GM18519 (cell line): ENCODE measurements around the gene ANKS1B.

Source experiments
- ATAC-seq: cut with Tn5 transposase; IDR thresholded peaks from one replicate; pipeline ENCODE4 v1.9.1; 2021; ENCODE audit warnings: mild to moderate bottlenecking, moderate library complexity; ENCODE audit not compliant: unreplicated experiment, low FRiP score

Gene ANKS1B

GRCh38 chr12:98922871-98923270 is 1061.9 kb downstream of the ANKS1B start:
- ATAC-seq, result no peak

GRCh38 chr12:98918176-98918863 is 1066.4 kb downstream of the ANKS1B start:
- no peak for ATAC-seq

GRCh38 chr12:98916106-98916505 is 1068.6 kb downstream of the ANKS1B start:
- ATAC-seq, result no peak

- no peak for ATAC-seq
Observed at GRCh38 chr12:98912401-98912974, 1072.2 kb downstream of the ANKS1B start.

- no peak for ATAC-seq
Observed at GRCh38 chr12:98911396-98911795, 1073.3 kb downstream of the ANKS1B start.

GRCh38 chr12:98909746-98910145 is 1075.0 kb downstream of the ANKS1B start:
- no peak for ATAC-seq

GRCh38 chr12:98908866-98909265 is 1075.9 kb downstream of the ANKS1B start:
- no peak for ATAC-seq

GRCh38 chr12:98903875-98904274 is 1080.9 kb downstream of the ANKS1B start:
- no peak for ATAC-seq

GRCh38 chr12:98901189-98901588 is 1083.5 kb downstream of the ANKS1B start:
- no peak for ATAC-seq

- ATAC-seq, result no peak
Observed at GRCh38 chr12:98896938-98897337, 1087.8 kb downstream of the ANKS1B start.

- ATAC-seq, result no peak
Observed at GRCh38 chr12:98895086-98895651, 1089.6 kb downstream of the ANKS1B start.

GRCh38 chr12:98894412-98895085 is 1090.2 kb downstream of the ANKS1B start:
- ATAC-seq, result no peak

- no peak for ATAC-seq
Observed at GRCh38 chr12:98893675-98894411, 1090.9 kb downstream of the ANKS1B start.

GRCh38 chr12:98893126-98893674 is 1091.5 kb downstream of the ANKS1B start:
- ATAC-seq, result no peak

- no peak for ATAC-seq
Observed at GRCh38 chr12:98885778-98886177, 1099.0 kb downstream of the ANKS1B start.

GRCh38 chr12:98883231-98883630 is 1101.5 kb downstream of the ANKS1B start:
- no peak for ATAC-seq

GRCh38 chr12:98882526-98882925 is 1102.2 kb downstream of the ANKS1B start:
- ATAC-seq, result no peak

- no peak for ATAC-seq
Observed at GRCh38 chr12:98873776-98874175, 1111.0 kb downstream of the ANKS1B start.

GRCh38 chr12:98870504-98870903 is 1114.2 kb downstream of the ANKS1B start:
- no peak for ATAC-seq

- no peak for ATAC-seq
Observed at GRCh38 chr12:98869886-98870503, 1114.7 kb downstream of the ANKS1B start.
